ENCODE measurements around the gene CCDC124.
"Not testable (repeated sequence)": the region's sequence is repeated elsewhere in the genome, so short reads cannot be mapped to it uniquely, and the experiment has no call there.

The CCDC124 gene

DNA sequence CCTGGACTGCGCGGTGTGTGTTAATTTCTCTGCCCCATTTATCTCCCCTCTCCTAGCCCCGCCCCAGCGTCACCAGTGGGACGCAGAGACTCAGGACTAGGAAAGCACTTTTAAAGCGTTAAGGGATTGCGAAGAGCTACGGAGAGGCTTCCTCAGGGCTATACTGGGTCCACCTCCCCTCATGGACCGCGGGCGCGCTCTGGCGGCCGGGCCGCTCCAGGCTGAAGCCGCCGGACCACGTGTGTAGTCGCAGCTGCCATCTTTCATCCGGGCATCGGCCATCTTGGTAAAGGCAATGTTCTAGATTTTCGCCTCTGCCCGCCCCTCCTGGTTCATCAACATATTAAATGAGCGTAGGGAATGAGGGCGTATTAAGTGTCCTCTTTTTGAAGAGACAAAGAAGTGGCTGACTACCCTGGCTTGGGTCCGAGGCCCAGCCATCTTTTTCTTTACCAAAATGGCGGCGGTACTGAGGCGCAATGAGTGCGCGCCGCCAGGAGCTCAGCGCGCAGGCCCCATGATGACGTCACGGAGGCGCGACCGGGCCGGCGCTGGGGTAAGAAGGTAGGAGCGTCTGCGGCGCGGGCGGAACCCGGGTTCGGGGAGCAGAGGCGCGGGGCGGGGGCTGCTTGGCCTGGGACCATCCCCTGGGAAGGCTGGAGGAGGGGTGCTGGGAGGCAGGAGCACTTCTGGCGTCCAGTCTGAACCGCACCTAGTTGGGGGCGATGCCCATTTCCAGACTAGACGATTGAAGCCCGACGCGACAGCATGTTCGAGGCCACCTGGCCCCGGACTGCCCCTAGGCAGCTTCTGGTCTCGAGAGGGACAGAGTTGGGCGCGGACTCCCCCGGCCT, at the start of gene CCDC124:
Gene CCDC124 (plus strand): TSS at position 531 of the 854 bp plus-strand sequence. CDS start 3,406 bp downstream, outside the sequence.
- peak; percentile 79 to 82 for DNase-seq (ENCODE audit: low read depth in 2 of 2, low spot score in 1 of 2)

DNA sequence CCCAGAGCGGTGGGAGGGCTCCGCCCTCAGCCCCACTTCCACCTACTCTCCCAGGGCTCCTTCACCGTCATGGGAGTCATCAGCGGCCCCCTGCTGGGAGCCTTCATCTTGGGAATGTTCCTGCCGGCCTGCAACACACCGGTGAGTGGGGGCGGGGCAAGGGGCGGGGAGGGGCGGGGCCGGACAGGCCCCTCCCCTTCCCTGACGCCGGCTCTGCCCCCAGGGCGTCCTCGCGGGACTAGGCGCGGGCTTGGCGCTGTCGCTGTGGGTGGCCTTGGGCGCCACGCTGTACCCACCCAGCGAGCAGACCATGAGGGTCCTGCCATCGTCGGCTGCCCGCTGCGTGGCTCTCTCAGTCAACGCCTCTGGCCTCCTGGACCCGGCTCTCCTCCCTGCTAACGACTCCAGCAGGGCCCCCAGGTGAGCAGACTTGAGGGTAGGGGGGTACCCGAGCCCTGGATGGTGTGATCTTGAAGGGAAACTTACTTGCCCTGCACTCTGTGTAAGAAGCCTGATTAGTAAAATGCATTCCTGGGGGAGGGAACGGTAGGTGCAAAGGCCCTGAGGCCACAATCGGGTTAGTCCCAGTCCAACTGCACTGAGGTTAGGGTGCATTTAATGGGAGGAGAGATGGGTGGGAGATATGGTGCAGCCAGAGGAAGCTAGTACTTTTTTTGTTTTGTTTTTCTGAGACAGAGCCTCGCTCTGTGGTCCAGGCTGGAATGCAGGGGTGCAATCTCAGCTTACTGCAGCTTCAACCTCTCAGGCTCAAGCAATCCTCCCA, 49.0 kb upstream of the CCDC124 start:
- DNase-seq (ENCODE audit: low read depth in 2 of 2, low spot score in 1 of 2): no peak

DNA sequence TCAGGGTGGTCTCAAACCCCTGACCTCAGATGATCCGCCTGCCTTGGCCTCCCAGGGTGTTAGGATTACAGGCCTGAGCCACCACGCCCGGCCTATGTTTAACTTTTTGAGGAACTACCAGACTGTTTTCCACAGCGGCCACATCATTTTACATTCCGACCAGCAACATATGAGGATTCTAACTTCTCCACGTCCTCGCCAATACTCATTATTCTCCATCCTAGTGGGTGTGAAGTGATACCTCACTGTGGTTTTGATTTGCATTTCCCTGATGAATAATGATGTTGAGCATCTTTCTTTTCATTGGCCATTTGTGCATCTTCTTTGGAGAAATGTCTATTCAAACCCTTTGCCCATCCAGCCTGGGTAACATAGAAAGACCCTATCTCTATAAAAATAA, 46.3 kb upstream of the CCDC124 start:
- no peak for DNase-seq (ENCODE audit: low read depth in 2 of 2, low spot score in 1 of 2)

- not testable (repeated sequence) for DNase-seq (ENCODE audit: low read depth in 2 of 2, low spot score in 1 of 2)
Measured at GRCh38 chr19:17887221-17887620, 45.6 kb upstream of the CCDC124 start.

DNA sequence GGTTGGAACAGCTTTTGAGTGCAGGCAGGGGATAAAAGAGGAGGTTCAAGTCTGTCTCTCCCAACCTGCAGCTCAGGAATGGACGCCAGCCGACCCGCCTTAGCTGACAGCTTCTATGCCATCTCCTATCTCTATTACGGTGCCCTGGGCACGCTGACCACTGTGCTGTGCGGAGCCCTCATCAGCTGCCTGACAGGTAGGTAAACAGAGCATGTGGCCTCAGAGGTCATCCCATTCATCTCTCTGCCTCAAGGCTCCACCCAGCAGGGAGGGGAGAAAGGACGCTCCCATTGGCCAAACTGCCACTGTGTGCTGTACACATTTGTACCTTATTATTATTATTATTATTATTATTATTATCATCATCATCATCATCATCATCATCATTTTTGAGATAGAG, 44.6 kb upstream of the CCDC124 start:
- DNase-seq (ENCODE audit: low read depth in 2 of 2, low spot score in 1 of 2): no peak

DNA sequence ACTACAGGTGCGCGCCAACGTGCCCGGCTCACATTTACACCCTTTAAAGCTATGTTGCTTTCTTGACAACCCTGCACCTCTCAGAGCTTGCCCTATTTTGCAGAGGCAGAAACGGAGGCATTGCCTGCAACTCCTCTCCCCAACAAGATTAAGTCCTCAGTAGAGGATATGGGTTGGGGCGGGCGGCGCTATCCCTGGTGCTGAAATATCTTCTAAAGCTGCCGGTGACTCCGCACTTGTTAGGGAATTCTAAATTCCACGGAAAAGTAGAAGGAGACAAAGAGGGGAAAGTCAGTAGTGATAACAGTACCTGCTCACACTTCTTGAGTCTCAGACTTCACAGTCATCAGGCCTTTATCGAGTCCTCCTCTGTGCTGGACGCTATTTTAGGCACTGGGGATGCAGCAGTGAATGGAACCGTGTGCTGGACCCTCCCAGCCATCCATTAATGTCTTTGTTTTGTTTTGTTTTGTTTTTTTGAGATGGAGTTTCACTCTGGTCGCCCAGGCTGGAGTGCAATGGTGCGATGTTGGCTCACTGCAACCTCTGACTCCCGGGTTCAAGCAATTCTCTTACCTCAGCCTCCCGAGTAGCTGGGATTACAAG, 43.1 kb upstream of the CCDC124 start:
- no peak for DNase-seq (ENCODE audit: low read depth in 2 of 2, low spot score in 1 of 2)

DNA sequence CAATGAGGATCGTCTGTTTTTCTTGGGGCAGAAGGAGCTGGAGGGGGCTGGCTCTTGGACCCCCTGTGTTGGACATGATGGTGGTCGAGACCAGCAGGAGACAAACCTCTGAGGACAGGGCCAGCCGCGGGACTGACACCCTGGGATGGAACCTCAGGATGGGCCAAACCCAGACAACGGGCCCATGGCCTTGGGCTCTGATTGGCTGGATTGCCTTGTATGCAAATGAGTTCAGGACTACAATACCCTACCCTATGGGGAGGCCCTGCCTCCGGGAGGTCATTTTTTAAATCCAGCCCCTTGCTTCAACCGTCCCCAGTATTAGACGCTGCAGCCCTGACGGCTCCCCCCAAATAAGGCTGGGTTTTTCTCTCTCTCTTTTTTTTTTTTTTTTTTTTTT, 39.0 kb upstream of the CCDC124 start:
- no peak for DNase-seq (ENCODE audit: low read depth in 2 of 2, low spot score in 1 of 2)

- no peak for DNase-seq (ENCODE audit: low read depth in 2 of 2, low spot score in 1 of 2)
Measured at GRCh38 chr19:17902701-17903100, 30.1 kb upstream of the CCDC124 start.

GRCh38 chr19:17908244-17908643, 24.6 kb upstream of the CCDC124 start:
- DNase-seq (ENCODE audit: low read depth in 2 of 2, low spot score in 1 of 2): no peak

DNA sequence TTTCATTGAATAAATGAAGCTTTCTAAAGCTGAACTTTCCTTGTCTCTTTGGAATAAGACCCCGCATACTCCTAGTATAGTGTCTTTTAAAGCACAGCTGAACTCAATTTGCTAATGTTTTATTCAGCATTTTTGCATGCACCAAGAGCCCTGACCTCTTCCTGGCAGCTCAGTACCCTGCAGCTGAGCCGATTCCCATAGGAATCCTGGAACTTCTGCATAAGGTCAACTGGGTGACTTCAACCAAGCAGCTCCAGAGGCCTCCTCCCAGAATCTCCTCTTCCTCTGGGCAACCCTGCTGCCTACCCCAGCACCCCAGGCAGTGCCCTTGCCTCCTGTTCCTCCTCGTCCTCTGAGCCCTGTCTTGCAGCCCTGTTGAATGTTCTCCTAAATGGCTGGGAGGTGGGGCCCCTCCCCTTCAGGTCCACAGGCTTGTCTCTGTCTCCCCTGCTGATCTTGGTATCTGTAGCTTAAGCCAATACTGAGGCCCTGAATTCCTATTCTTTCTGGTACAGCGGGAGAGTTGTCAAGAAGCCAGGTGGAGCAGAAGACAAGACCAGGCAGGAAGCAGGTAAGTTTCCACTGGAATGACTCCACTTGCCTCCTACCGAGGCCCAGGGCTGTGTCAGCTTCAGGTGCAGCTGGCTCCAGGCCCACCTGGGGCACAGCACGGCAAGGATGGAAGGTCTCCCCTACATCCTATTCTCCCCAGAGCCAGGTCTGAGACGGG, 23.6 kb upstream of the CCDC124 start:
- no peak for DNase-seq (ENCODE audit: low read depth in 2 of 2, low spot score in 1 of 2)

DNA sequence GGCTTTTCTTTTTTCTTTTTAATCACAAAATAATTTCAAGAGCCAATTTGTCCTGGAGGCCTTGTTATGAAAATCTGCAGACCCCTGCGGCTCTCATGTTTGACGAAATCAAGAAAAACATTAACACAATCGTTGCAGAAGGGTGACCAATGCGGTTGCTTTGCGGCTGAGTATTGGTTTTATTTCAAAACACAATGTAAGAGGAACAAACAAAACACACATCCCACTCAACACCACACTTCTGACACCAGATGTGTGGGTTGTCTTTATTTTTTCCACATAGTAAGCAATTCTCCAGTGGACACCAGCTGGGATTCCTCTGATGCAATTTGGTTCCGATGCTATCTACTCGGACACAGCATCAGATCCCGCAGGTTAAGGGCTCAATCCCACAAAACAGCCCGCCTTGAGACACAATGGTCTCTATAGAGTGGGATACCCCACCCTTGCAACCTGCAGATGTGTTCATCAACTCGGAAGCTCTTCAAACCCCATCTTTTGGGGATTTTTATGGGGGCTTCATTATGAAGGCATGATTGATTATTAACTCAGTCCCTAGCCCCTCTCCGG, 21.9 kb upstream of the CCDC124 start:
- no peak for DNase-seq (ENCODE audit: low read depth in 2 of 2, low spot score in 1 of 2)

GRCh38 chr19:17915940-17916593, 16.7 kb upstream of the CCDC124 start:
- DNase-seq (ENCODE audit: low read depth in 2 of 2, low spot score in 1 of 2): no peak

DNA sequence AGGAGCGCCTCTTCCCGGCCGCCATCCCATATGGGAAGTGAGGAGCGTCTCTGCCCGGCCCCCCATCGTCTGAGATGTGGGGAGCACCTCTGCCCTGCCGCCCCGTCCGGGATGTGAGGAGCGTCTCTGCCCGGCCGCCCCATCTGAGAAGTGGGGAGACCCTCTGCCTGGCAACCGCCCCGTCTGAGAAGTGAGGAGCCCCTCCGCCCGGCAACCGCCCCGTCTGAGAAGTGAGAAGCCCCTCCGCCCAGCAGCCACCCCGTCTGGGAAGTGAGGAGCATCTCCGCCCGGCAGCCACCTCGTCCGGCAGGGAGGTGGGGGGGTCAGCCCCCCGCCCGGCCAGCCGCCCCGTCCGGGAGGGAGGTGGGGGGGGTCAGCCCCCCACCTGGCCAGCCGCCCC, 14.7 kb upstream of the CCDC124 start:
- DNase-seq (ENCODE audit: low read depth in 2 of 2, low spot score in 1 of 2): not testable (repeated sequence)

DNA sequence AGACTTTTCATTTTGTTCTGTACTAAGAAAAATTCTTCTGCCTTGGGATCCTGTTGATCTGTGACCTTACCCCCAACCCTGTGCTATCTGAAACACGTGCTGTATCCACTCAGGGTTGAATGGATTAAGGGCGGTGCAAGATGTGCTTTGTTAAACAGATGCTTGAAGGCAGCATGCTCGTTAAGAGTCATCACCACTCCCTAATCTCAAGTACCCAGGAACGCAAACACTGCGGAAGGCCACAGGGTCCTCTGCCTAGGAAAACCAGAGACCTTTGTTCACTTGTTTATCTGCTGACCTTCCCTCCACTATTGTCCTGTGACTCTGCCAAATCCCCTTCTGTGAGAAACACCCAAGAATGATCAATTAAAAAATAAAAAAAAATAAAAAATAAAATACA, 13.7 kb upstream of the CCDC124 start:
- DNase-seq (ENCODE audit: low read depth in 2 of 2, low spot score in 1 of 2): not testable (repeated sequence)

DNA sequence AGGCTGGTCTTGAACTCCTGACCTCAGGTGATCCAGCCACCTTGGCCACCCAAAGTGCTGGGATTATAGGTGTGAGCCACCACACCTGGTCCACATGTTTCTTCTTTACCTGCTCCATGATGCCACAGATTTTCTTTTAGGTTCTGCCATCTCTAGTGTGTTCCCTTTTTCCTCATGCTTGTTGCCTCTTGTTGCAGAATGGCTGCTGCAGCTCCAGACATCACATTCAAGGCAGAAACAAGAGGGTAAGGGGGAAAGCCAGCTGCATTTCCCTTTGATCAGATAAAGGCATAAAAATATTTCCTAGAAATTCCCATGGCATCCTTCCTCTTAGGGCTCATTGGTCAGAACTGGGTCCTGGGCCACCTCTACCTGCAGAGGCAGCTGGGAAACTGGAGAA, 12.3 kb upstream of the CCDC124 start:
- DNase-seq (ENCODE audit: low read depth in 2 of 2, low spot score in 1 of 2): no peak

- no peak for DNase-seq (ENCODE audit: low read depth in 2 of 2, low spot score in 1 of 2)
Measured at GRCh38 chr19:17922138-17922537, 10.7 kb upstream of the CCDC124 start.

DNA sequence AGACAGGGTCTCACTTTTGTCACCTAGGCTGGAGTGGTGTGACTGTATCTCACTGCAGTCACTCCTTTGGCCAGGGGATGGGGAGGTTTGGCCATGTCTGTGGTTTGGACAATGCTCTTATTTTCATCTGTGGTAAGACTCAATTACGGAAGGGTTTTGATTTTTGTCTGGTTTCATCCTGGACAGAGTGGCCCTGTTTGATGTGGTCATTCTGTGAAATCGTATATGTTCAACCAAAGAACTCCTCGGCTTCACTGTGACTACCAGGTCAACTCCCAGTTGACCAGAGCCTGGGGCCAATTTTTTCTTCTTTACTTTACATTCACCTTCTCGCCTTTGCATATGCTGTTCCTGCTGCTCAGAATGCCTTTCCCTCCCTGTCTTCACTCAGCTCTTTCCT, 6.8 kb upstream of the CCDC124 start:
- DNase-seq (ENCODE audit: low read depth in 2 of 2, low spot score in 1 of 2): no peak

GRCh38 chr19:17929056-17929455, 3.8 kb upstream of the CCDC124 start:
- DNase-seq (ENCODE audit: low read depth in 2 of 2, low spot score in 1 of 2): no peak

GRCh38 chr19:17931532-17932191, 1.2 kb upstream of the CCDC124 start:
- DNase-seq (ENCODE audit: low read depth in 2 of 2, low spot score in 1 of 2): no peak
